T-helper 1 cell treated with Interleukin-12 subunit alpha and Interleukin-12 subunit beta and Interleukin-4 antibody, amounts not matched to agents 30 μg/mL and 1 μg/mL, for 36 hours (primary cell): ENCODE measurements around the gene SERPINB1.
"Not testable (repeated sequence)": the region's sequence is repeated elsewhere in the genome, so short reads cannot be mapped to it uniquely, and the experiment has no call there.

Source experiments
- H3K27ac Mint-ChIP-seq: one replicate; pipeline ENCODE4 v1.8.0; 2021; ENCODE audit warnings: mild to moderate bottlenecking, mixed read lengths
- H3K27me3 Mint-ChIP-seq: one replicate; pipeline ENCODE4 v1.8.0; 2021; ENCODE audit warnings: low read depth, mixed read lengths
- H3K36me3 Mint-ChIP-seq: one replicate; pipeline ENCODE4 v1.8.0; 2021; ENCODE audit warnings: low read depth, mixed read lengths
- H3K4me1 Mint-ChIP-seq: one replicate; pipeline ENCODE4 v1.8.0; 2021; ENCODE audit warnings: low read depth, mixed read lengths
- H3K4me3 Mint-ChIP-seq: one replicate; pipeline ENCODE4 v1.8.0; 2021; ENCODE audit warnings: mild to moderate bottlenecking, moderate library complexity, mixed read lengths
- H3K9me3 Mint-ChIP-seq: one replicate; pipeline ENCODE4 v1.8.0; 2021; ENCODE audit warnings: mixed read lengths

The SERPINB1 gene

DNA sequence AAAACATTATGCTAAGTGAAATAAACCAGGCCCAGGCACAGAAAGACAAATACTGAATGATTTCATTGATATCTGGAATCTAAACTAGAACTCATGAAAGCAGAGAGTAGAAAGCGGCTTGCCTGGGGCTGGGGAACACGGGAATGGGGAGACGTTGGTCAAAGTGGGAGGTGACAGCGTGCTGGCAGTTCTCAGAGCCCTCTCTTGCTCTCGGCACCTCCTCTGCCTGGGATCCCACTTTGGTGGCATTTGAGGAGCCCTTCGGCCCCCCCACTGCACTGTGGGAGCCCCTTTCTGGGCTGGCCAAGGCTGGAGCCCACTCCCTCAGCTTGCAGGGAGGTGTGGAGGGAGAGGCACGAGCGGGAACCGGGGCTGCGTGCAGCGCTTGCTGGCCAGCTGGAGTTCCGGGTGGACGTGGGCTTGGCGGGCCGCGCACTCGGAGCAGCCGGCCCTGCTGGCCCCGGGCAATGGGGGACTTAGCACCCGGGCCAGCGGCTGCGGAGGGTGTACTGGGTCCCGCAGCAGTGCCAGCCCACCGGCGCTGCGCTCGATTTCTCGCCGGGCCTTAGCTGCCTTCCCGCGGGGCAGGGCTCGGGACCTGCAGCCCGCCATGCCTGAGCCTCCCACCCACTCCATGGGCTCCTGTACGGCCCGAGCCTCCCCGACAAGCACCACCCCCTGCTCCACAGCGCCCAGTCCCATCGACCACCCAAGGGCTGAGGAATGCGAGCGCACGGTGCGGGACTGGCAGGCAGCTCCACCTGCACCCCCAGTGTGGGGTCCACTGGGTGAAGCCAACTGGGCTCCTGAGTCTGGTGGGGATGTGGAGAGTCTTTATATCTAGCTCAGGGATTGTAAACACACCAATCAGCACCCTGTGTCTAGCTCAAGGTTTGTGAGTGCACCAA lies 18.4 kb upstream of the SERPINB1 start:
- H3K9me3 Mint-ChIP-seq = peaks cover 12% of the 10 kb centered on the region
- peaks cover 33% of the 10 kb centered on the region for H3K36me3 Mint-ChIP-seq
- peak overlapping the region; percentile 85 for H3K4me3 Mint-ChIP-seq
- peaks cover 76% of the 10 kb centered on the region for H3K4me1 Mint-ChIP-seq
- peak overlapping the region; percentile 100 for H3K27ac Mint-ChIP-seq
- H3K27me3 Mint-ChIP-seq = not testable (repeated sequence)

GRCh38 chr6:2859185-2859700 lies 17.6 kb upstream of the SERPINB1 start:
- Mint-ChIP-seq H3K9me3 (peaks cover 12% of the 10 kb centered on the region), H3K27me3 (no peaks in the 10 kb centered on the region)

DNA sequence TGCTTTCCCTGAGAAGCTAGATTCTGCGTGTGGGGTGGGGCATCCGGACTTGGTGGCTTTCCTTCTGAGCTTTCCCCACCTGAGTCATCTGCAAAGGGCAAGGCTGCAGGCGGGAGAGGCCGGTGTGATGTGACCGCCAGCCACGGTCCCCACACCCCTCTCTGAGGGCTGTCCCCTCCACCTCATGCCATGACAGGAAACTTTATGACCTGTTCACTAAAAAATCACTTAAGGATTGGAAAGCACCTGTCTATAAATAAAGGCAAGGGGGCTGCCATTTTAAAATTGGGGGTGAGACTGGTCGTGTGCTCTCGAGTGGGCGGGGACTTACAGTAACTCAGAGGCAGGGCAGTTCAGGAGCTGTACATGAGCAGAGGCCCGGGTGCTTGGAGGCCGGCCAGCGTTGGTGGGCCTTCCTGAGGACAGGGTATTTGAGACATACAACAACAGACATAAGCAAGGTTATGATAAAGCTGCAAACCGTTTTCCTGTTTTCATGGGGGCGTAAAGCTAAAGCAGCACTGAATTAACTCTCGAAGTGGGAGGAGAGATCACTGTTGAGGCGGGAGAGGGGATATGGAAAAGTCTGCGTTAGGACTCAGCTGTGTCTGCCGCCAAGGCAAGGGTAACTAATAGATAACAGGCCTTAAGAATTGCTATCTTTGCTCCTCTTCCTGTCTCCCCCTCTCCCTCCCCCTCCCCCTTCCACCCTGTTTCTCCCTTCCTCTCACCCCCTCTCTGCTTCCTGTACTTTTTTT lies 16.1 kb upstream of the SERPINB1 start:
- Mint-ChIP-seq H3K9me3 (peaks cover 12% of the 10 kb centered on the region), H3K4me1 (peaks cover 83% of the 10 kb centered on the region), H3K27me3 (no peaks in the 10 kb centered on the region), H3K4me3 (peak overlapping the region; percentile 85), H3K36me3 (peaks cover 23% of the 10 kb centered on the region), H3K27ac (peak overlapping the region; percentile 100)

More at GRCh38 chr6:2859185-2859700, 17.6 kb upstream of the SERPINB1 start:
- H3K36me3 Mint-ChIP-seq = peaks cover 30% of the 10 kb centered on the region
- peaks cover 79% of the 10 kb centered on the region for H3K4me1 Mint-ChIP-seq
- peak overlapping the region; percentile 100 for H3K27ac Mint-ChIP-seq
- H3K4me3 Mint-ChIP-seq = peak overlapping the region; percentile 85

- Mint-ChIP-seq H3K4me3 (peak overlapping the region; percentile 85), H3K4me1 (peaks cover 81% of the 10 kb centered on the region), H3K27me3 (no peaks in the 10 kb centered on the region), H3K36me3 (peaks cover 17% of the 10 kb centered on the region), H3K27ac (peak overlapping the region; percentile 100), H3K9me3 (peaks cover 12% of the 10 kb centered on the region)
Observed at GRCh38 chr6:2857185-2857579, 15.5 kb upstream of the SERPINB1 start.

DNA sequence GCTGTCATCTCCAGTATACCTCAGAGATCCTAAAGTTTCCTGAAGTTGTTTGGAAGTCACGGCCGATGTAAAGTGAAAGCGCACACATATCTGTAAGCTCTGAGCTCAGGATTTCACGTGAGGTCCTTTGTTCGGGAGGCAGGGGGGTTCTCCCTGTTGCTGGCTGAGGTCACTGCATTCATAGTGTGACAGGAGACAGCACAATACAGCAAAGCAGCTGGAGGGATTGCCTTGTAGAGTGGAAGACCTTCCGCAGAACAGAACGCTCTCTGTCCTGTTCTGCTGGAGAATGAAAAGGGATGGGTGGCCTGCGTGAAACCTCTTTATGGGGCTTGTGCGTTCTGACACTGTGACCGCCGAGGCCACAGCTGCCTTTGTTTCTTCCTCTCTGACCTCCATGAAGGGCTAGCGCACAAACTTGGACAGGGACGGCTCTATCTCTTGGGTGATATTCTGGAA lies 13.4 kb upstream of the SERPINB1 start:
- H3K27me3 Mint-ChIP-seq = no peaks in the 10 kb centered on the region
- peaks cover 3% of the 10 kb centered on the region for H3K9me3 Mint-ChIP-seq
- peaks cover 74% of the 10 kb centered on the region for H3K4me1 Mint-ChIP-seq
- peaks cover 3% of the 10 kb centered on the region for H3K36me3 Mint-ChIP-seq
- peak overlapping the region; percentile 100 for H3K27ac Mint-ChIP-seq
- H3K4me3 Mint-ChIP-seq = peak overlapping the region; percentile 21

- Mint-ChIP-seq H3K27ac (peak overlapping the region; percentile 100), H3K9me3 (peaks cover under 1% of the 10 kb centered on the region), H3K4me1 (peaks cover 71% of the 10 kb centered on the region), H3K27me3 (no peaks in the 10 kb centered on the region), H3K4me3 (peak overlapping the region; percentile 66), H3K36me3 (peaks cover under 1% of the 10 kb centered on the region)
Observed at GRCh38 chr6:2854396-2854982, 12.8 kb upstream of the SERPINB1 start.

GRCh38 chr6:2853769-2854395 lies 12.2 kb upstream of the SERPINB1 start:
- peaks cover 68% of the 10 kb centered on the region for H3K4me1 Mint-ChIP-seq
- no peaks in the 10 kb centered on the region for H3K27me3 Mint-ChIP-seq
- peak overlapping the region; percentile 66 for H3K4me3 Mint-ChIP-seq
- peaks cover 3% of the 10 kb centered on the region for H3K36me3 Mint-ChIP-seq
- peaks cover 3% of the 10 kb centered on the region for H3K9me3 Mint-ChIP-seq
- peak overlapping the region; percentile 100 for H3K27ac Mint-ChIP-seq

DNA sequence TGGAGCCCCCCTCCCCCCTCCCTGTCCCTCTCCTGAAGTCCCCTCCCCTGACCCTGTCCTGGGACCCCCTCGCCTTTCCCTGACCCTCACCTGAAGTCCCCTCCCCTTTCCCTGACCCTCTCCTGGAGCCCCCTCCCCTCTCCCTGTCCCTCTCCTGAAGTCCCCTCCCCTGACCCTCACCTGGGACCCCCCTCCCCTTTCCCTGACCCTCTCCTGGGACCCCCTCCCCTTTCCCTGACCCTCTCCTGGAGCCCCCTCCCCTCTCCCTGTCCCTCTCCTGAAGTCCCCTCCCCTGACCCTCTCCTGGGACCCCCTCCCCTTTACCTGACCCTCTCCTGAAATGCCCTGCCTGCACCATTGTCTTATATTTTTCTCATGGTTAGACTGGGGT lies 11.7 kb upstream of the SERPINB1 start:
- Mint-ChIP-seq H3K27ac (peak overlapping the region; percentile 100), H3K4me3 (peak overlapping the region; percentile 66), H3K4me1 (peaks cover 68% of the 10 kb centered on the region)
- not testable (repeated sequence) for H3K9me3 Mint-ChIP-seq, H3K27me3 Mint-ChIP-seq, H3K36me3 Mint-ChIP-seq

GRCh38 chr6:2852921-2853322 lies 11.3 kb upstream of the SERPINB1 start:
- H3K27me3 Mint-ChIP-seq = no peaks in the 10 kb centered on the region
- peaks cover 4% of the 10 kb centered on the region for H3K36me3 Mint-ChIP-seq
- H3K27ac Mint-ChIP-seq = peak overlapping the region; percentile 77
- peaks cover 4% of the 10 kb centered on the region for H3K9me3 Mint-ChIP-seq
- no peak overlapping the region for H3K4me3 Mint-ChIP-seq
- peaks cover 68% of the 10 kb centered on the region for H3K4me1 Mint-ChIP-seq

- H3K36me3 Mint-ChIP-seq = peaks cover 4% of the 10 kb centered on the region
- peaks cover 64% of the 10 kb centered on the region for H3K4me1 Mint-ChIP-seq
- H3K27me3 Mint-ChIP-seq = no peaks in the 10 kb centered on the region
- H3K4me3 Mint-ChIP-seq = no peak overlapping the region
- peaks cover 4% of the 10 kb centered on the region for H3K9me3 Mint-ChIP-seq
- peak overlapping the region; percentile 77 for H3K27ac Mint-ChIP-seq
Observed at GRCh38 chr6:2852514-2852855, 10.8 kb upstream of the SERPINB1 start.

DNA sequence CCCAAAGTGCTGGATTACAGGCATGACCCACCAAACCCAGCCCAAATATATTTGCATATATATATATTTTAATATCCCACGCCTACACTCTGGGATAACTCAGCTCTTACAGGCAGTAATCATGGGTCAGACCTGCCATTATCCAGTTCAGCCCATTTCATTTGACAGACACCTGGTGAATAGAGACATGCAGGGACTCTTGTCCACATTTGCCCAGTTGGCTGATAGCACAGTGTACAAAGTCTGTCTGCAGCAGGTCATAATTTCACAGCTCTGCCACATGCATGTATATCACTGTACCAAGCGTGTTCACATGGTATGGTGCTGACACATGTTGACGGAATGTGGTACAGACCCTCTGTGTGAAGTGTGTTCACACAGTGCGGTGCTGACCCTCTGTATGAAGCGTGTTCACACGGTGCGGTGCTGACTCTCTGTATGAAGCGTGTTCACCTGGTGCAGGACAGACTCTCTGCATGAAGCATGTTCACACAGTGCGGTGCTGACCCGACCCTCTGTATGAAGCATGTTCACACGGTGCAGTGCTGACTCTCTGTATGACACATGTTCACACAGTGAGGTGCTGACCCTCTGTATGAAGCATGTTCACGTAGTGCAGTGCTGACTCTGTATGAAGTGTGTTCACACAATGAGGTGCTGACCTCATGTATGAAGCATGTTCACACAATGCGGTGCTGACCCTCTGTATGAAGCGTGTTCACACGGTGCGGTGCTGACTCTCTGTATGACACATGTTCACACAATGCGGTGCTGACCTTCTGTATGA lies 10.3 kb upstream of the SERPINB1 start:
- no peak overlapping the region for H3K4me3 Mint-ChIP-seq
- H3K27ac Mint-ChIP-seq = no peak overlapping the region
- peaks cover 4% of the 10 kb centered on the region for H3K9me3 Mint-ChIP-seq
- peaks cover 4% of the 10 kb centered on the region for H3K36me3 Mint-ChIP-seq
- H3K4me1 Mint-ChIP-seq = peaks cover 62% of the 10 kb centered on the region
- no peaks in the 10 kb centered on the region for H3K27me3 Mint-ChIP-seq

DNA sequence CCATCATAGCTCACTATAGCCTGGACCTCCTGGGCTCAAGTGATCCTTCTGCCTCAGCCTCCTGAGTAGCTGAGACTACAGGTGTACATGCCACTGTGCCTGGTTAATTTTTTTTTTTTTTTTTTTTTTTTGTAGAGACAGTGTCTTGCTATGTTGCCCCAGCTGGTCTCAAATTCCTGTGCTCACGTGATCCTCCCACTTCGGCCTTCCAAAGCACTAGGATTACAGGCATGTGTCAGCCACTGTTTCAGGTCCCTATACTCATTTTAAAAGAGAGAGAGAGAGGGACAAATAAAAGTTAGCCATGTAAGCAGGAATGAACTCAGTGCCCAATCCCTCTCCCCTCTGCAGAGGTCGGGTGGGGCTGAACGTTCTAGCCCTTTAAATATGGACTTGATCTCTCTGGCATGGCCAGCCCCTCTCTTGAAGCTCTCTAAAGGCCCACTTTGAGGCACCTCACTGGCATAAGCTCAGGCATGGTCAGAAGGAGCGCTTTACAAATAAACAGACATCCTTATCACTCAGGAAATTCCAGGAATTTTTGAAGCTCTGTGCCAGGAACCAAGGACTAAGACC lies 9.0 kb upstream of the SERPINB1 start:
- Mint-ChIP-seq H3K36me3 (peaks cover 4% of the 10 kb centered on the region), H3K4me3 (no peak overlapping the region), H3K27ac (peak overlapping the region; percentile 52), H3K27me3 (no peaks in the 10 kb centered on the region), H3K9me3 (peaks cover 4% of the 10 kb centered on the region), H3K4me1 (peaks cover 62% of the 10 kb centered on the region)

DNA sequence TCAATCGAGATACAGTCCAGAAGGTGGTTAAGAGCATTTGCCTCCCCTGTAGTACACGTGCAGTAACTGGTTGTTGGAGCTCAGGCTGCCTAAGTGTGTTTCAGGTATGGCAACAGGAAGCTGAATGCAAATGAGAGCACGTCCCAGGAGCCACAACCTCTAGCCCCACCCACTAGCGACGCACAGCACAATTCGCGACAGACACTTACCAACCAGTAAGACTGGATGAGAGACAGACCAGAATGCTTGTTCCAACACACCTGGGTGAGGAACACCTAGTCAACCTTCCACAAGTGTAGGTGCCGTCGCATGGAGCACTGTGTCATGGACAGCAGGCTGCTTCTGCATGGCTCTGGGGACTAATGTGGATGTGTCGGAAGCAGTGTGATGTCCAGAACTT lies 7.2 kb upstream of the SERPINB1 start:
- Mint-ChIP-seq H3K27ac (peak overlapping the region; percentile 78), H3K4me3 (peak overlapping the region; percentile 66), H3K36me3 (peaks cover 4% of the 10 kb centered on the region), H3K9me3 (peaks cover 4% of the 10 kb centered on the region), H3K27me3 (no peaks in the 10 kb centered on the region), H3K4me1 (peaks cover 51% of the 10 kb centered on the region)
